ENCODE measurements around the gene PRSS56. TPM values are rescaled to one million over a fixed set of nuclear protein-coding genes. Genes with fewer than 3 reads are reported as not detected.

The PRSS56 gene
- total RNA-seq, 1 donor from 2014 or later, result not detected

DNA sequence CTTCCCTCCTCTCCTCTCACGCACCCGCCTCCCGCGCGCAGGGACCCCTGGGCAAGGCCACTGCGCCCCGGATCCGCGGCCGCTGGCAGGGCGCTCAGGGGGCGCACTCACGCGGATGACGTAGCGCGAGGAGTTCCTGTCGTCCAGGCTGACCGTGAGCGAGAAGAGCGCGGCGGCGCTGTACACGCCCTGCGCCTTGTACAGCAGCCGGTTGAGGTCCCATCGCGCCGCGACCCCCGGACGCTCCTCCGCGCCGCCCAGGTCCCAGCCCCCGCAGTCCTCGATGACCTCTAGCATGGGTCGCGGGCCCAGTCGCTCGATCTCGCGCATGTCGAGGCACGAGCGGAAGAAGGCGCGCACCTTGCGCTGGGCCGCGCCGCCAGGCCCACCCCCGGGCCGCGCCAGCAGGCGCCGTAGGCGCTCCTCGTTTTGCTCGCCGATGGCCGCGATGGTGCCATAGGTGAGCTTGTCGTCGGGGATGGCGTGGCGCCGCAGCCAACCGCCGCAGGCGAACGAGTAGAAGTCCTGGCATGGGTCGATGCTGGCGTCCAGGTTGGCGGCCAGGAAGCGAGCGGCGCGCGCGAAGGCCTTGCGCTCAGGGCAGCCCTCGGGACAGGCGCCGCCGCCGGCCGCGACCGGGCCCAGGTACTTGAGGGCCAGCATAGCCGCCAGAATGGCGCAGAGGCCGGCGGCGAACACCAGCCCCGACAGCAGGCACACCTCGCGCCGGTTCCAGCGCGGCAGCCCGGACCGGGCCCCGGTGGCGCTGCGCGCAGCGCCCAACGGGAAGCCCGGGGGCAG is 34.2 kb upstream of the PRSS56 start:
- Histone ChIP-seq H3K4me3 (ENCODE audit: low read depth, low read length) (no peak overlapping the region), H3K27me3 (ENCODE audit: control insufficient read depth, insufficient read depth, low read length) (peaks cover 34% of the 10 kb centered on the region), H3K36me3 (ENCODE audit: control insufficient read depth, insufficient read depth, low read length) (no peaks in the 10 kb centered on the region)
- TF ChIP-seq, protein P1, sequence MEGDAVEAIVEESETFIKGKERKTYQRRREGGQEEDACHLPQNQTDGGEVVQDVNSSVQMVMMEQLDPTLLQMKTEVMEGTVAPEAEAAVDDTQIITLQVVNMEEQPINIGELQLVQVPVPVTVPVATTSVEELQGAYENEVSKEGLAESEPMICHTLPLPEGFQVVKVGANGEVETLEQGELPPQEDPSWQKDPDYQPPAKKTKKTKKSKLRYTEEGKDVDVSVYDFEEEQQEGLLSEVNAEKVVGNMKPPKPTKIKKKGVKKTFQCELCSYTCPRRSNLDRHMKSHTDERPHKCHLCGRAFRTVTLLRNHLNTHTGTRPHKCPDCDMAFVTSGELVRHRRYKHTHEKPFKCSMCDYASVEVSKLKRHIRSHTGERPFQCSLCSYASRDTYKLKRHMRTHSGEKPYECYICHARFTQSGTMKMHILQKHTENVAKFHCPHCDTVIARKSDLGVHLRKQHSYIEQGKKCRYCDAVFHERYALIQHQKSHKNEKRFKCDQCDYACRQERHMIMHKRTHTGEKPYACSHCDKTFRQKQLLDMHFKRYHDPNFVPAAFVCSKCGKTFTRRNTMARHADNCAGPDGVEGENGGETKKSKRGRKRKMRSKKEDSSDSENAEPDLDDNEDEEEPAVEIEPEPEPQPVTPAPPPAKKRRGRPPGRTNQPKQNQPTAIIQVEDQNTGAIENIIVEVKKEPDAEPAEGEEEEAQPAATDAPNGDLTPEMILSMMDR (IDR thresholded peaks at IDR 0.05; ENCODE audit: insufficient read depth, low read length, severe bottlenecking), result no peak
- no peak for DNase-seq (ENCODE audit: low read depth)
- FAIRE-seq, result no peak

DNA sequence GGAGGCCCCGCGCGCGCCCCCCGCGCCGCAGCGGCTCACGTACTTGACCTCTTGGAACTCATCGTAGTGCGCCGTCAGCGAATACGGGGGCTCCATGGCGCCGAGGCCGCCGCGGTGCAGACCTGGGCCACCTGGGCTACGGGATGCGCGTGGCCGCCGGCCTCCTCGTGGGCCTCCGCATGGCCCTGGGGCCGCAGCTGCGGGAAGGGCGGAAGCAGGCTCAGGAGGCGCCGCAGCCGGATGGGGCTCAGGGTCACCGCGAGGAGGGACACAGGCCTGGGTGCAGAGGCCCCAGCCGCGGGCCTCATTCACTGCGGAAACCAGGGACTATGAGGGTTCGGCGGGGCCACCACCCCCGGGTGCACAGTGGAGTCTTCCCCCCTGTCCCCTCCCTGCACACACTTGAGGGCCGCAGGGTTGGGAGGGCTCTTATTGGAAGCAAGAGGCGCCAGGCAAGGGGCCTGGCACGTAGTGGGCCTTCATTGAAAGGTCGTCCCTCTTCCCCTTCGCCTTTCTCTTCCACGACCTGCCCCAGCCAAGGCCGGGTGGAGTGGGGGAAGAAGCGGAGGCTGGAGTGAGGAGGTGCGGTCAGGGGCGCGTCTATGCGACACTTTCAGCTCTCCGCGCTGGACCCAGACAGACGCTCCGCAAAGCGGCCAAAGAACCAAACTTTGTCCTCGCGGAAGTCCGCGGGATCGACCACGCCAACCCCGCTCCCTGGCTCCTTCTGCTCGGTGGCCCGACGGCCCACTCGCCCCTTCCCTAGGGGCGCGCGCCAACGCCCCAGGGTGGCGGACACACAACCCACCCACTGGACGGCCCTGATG is 33.4 kb upstream of the PRSS56 start:
- TF ChIP-seq, protein P1 (IDR thresholded peaks at IDR 0.05; ENCODE audit: insufficient read depth, low read length, severe bottlenecking), result no peak
- FAIRE-seq (no peak), DNase-seq (ENCODE audit: low read depth) (no peak)
- Histone ChIP-seq H3K27me3 (ENCODE audit: control insufficient read depth, insufficient read depth, low read length) (peaks cover 34% of the 10 kb centered on the region), H3K36me3 (ENCODE audit: control insufficient read depth, insufficient read depth, low read length) (no peaks in the 10 kb centered on the region), H3K4me3 (ENCODE audit: low read depth, low read length) (no peak overlapping the region)

DNA sequence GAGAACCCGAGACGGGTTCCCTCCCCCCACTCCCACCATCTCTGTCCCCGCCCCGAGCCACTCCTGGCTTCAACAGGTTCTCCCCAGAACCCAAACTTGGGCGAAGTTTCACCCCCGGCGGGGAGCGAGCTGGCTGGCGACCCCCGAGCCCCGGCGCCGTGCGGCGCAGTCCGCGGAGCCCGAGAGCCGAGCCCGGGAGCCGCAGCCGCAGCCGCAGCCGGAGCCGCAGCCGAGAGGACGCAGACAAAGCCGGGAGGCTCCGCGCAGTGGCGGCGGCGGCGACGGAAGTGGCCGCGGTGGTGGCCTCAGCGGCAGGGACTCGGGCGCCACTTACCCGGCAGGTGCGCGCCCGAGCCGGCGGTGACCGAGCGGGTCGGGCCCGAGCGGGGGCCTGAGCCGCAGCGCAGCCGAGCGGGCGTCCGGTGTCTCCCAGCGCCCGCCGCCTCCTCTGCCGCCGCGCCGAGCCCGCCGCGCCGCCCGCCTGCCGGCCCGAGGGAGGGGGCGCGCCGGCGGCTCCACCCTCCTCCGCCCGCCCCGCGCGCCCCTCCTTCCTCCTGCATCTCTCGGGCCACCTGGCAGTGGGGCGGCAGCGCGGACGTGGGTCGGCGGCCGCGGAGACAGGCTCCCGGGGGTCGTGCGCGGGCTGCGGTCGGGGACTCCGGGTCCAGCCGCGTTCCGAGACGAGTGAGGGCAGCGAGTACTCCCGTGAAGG is 32.6 kb upstream of the PRSS56 start, which contains the start of gene ECEL1:
TSS of gene ECEL1 (minus strand) at position 450 of the 712 bp plus-strand sequence. CDS start 1,181 bp downstream, outside the sequence.
- Histone ChIP-seq H3K4me3 (ENCODE audit: low read depth, low read length) (no peak within 1 kb of the TSS), H3K27me3 (ENCODE audit: control insufficient read depth, insufficient read depth, low read length) (peaks cover 34% of the 10 kb centered on the region), H3K36me3 (ENCODE audit: control insufficient read depth, insufficient read depth, low read length) (no peaks in the 10 kb centered on the region)
- TF ChIP-seq, protein P1 (IDR thresholded peaks at IDR 0.05; ENCODE audit: insufficient read depth, low read length, severe bottlenecking), result no peak
- FAIRE-seq (no peak), DNase-seq (ENCODE audit: low read depth) (no peak)

DNA sequence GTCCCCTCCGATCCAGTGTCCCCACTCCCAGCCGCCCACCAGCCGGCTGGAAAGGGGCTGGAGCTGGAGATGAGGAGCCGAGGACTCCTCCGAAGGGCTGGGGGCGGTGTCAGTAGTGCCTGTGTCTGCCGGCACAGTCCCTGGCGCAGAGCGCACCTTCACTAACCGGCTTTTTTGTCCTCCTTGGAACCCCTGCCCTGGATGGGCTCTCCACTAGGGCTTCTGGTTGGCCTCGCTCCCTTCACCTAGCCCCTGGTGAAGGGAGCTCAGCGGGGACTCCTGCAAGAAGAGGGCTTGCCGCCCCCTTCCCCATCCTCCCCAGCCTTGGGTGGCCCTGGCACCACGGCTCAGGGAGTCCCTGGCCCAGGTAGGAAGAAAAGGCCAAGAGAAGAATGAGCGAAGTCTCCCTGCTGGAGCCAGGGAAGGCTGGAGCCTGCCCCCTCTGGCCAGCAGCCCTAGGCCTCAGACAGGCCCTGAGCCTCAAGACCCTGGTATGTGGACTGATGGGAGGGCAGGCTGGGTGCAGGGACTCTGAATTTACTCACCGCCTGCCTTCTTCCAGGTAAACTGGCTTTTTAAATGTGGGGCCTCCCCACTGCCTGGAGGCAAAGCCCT is 32.0 kb upstream of the PRSS56 start:
- DNase-seq (ENCODE audit: low read depth), result no peak
- FAIRE-seq, result no peak
- H3K4me3 ChIP-seq (ENCODE audit: low read depth, low read length), result no peak overlapping the region
- H3K27me3 ChIP-seq (ENCODE audit: control insufficient read depth, insufficient read depth, low read length), result peaks cover 34% of the 10 kb centered on the region
- no peaks in the 10 kb centered on the region for H3K36me3 ChIP-seq (ENCODE audit: control insufficient read depth, insufficient read depth, low read length)
- TF ChIP-seq, protein P1 (IDR thresholded peaks at IDR 0.05; ENCODE audit: insufficient read depth, low read length, severe bottlenecking), result no peak

DNA sequence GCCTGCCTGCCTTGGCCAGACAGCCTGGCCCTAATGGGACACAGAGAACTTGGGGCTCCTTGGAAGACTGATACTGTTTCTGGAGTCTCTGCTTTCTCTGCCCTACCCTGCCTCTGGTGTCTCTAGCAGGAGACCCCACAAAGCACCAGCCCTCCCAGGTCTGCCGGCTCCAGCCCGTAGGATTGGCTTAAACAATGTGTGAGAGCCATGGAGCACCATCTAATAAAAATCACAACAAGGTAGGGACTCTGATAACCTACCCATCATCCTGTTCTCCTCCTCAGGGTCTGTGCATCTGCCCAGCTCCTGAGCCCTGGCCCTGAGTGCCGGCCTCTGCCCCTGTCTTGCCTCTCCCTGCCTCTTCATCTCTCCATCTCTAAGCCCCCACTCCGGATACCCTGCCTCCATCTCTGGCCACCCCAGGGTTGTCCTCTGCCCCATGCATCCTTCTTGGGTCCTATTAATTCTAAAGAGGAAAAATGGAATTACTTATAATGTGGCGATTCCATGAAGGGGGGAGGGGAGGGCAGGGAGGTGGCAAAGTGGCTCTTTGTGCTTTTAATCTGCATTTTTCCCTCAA is 31.4 kb upstream of the PRSS56 start:
- TF ChIP-seq, protein P1 (IDR thresholded peaks at IDR 0.05; ENCODE audit: insufficient read depth, low read length, severe bottlenecking), result no peak
- no peaks in the 10 kb centered on the region for H3K36me3 ChIP-seq (ENCODE audit: control insufficient read depth, insufficient read depth, low read length)
- DNase-seq (ENCODE audit: low read depth), result no peak
- no peak overlapping the region for H3K4me3 ChIP-seq (ENCODE audit: low read depth, low read length)
- FAIRE-seq, result no peak
- peaks cover 34% of the 10 kb centered on the region for H3K27me3 ChIP-seq (ENCODE audit: control insufficient read depth, insufficient read depth, low read length)
